22Rv1 (cell line): Measurements from ENCODE around the gene PCGF1.

Experiments used
- H3K27ac ChIP-seq: fragments of 450-650 bp; 2 replicates; pipeline ENCODE4 v1.5.1; 2017
- CTCF ChIP-seq: fragments of 450-650 bp; IDR thresholded peaks from 2 replicates; pipeline ENCODE4 v1.5.1; 2017; ENCODE audit warnings: mild to moderate bottlenecking
- ZFX ChIP-seq: fragments of 450-650 bp; IDR thresholded peaks from 2 replicates; pipeline ENCODE4 v1.6.1; 2017; ENCODE audit warnings: antibody characterized with exemption, borderline replicate concordance

The PCGF1 gene

GRCh38 chr2:74524005-74524404 is 16.5 kb upstream of the PCGF1 start:
- no peak for TF ChIP-seq CTCF
- TF ChIP-seq ZFX: no peak
- no peak overlapping the region for H3K27ac ChIP-seq

GRCh38 chr2:74522516-74522915 is 15.0 kb upstream of the PCGF1 start:
- no peak for TF ChIP-seq ZFX
- no peak for TF ChIP-seq CTCF
- no peak overlapping the region for H3K27ac ChIP-seq

GRCh38 chr2:74516650-74517049 is 9.2 kb upstream of the PCGF1 start:
- H3K27ac ChIP-seq: no peak overlapping the region
- no peak for TF ChIP-seq CTCF
- no peak for TF ChIP-seq ZFX

GRCh38 chr2:74515981-74516633 is 8.6 kb upstream of the PCGF1 start:
- TF ChIP-seq CTCF (no peak), ZFX (no peak)
- no peak overlapping the region for H3K27ac ChIP-seq

GRCh38 chr2:74515271-74515980 is 7.9 kb upstream of the PCGF1 start:
- no peak overlapping the region for H3K27ac ChIP-seq
- TF ChIP-seq ZFX: no peak
- no peak for TF ChIP-seq CTCF

GRCh38 chr2:74514368-74515270 is 7.1 kb upstream of the PCGF1 start, which contains the start of gene TLX2:
TSS of gene TLX2 (plus strand) at chr2:74514450. CDS start at chr2:74514807, 357 bp downstream.
- peak within 1 kb of the TSS; percentile 44 for H3K27ac ChIP-seq
- no peak for TF ChIP-seq CTCF
- TF ChIP-seq ZFX: no peak
